Fibroblast of skin of back (primary cell): ENCODE data around the gene LAMB3.

Experiments
- DNase-seq: peaks from one replicate; pipeline ENCODE4 v3.0.0-alpha.2; 2013

LAMB3 gene

GRCh38 chr1:209661071-209661470 is 8.8 kb upstream of the LAMB3 start:
- DNase-seq = no peak

GRCh38 chr1:209659909-209660308 is 7.7 kb upstream of the LAMB3 start:
- no peak for DNase-seq

GRCh38 chr1:209657918-209658317 is 5.7 kb upstream of the LAMB3 start:
- no peak for DNase-seq

GRCh38 chr1:209657140-209657879 is 5.1 kb upstream of the LAMB3 start:
- DNase-seq = no peak

- DNase-seq = no peak
These were observed 3.4 kb upstream of the LAMB3 start for GRCh38 chr1:209655411-209656231.

GRCh38 chr1:209653915-209654351 is 1.7 kb upstream of the LAMB3 start:
- no peak for DNase-seq

- peak; percentile 73 for DNase-seq
These were observed 712 bp upstream of the LAMB3 start for GRCh38 chr1:209652873-209653401.

GRCh38 chr1:209651138-209651587 is 1.1 kb downstream of the LAMB3 start:
- DNase-seq = peak; percentile 82

- DNase-seq = peak; percentile 15
These were observed 1.8 kb downstream of the LAMB3 start for GRCh38 chr1:209650454-209650853.

- DNase-seq = peak; percentile 93
These were observed 3.1 kb downstream of the LAMB3 start for GRCh38 chr1:209648931-209649776.

- no peak for DNase-seq
These were observed 3.9 kb downstream of the LAMB3 start for GRCh38 chr1:209648346-209648745.

- DNase-seq = no peak
These were observed 5.1 kb downstream of the LAMB3 start for GRCh38 chr1:209647156-209647555.

- DNase-seq = peak; percentile 59
These were observed 5.7 kb downstream of the LAMB3 start for GRCh38 chr1:209646558-209646957.

GRCh38 chr1:209645574-209646452 is 6.4 kb downstream of the LAMB3 start:
- DNase-seq = no peak

GRCh38 chr1:209643285-209644020 is 8.8 kb downstream of the LAMB3 start:
- peak; percentile 18 for DNase-seq

GRCh38 chr1:209642816-209643215 is 9.4 kb downstream of the LAMB3 start:
- DNase-seq = no peak

- DNase-seq = no peak
These were observed 10.4 kb downstream of the LAMB3 start for GRCh38 chr1:209641832-209642172.

GRCh38 chr1:209635850-209636249 is 16.4 kb downstream of the LAMB3 start:
- DNase-seq = no peak

- DNase-seq = no peak
These were observed 18.1 kb downstream of the LAMB3 start for GRCh38 chr1:209634005-209634737.

- peak; percentile 67 for DNase-seq
These were observed 18.8 kb downstream of the LAMB3 start for GRCh38 chr1:209633335-209633997.
